CD14-positive monocyte (primary cell): ENCODE results near the gene JPH2. TPM values are rescaled to one million over a fixed set of nuclear protein-coding genes. Genes with fewer than 3 reads are reported as not detected.

Source experiments
- DNase-seq, 3 donors: peaks; one replicate each; pipeline ENCODE4 v3.0.0-alpha.2; 2011 to 2022
- H2AFZ ChIP-seq: 2 replicates; pipeline ENCODE4 v1.6.0; 2012; ENCODE audit warnings: mild to moderate bottlenecking, low read depth, low read length, inconsistent platforms; ENCODE audit not compliant: insufficient read depth, poor library complexity, severe bottlenecking
- H3K27ac ChIP-seq, 2 donors: 1 replicate in 1 of 2; 2 replicates in 1 of 2; pipeline ENCODE4 v1.5.1; 2012 to 2013; ENCODE audit warnings: low read length in 2 of 2, control low read depth in 1 of 2, inconsistent platforms in 1 of 2, low read depth in 1 of 2, mild to moderate bottlenecking in 1 of 2
- H3K27me3 ChIP-seq, 2 donors: one replicate each; pipeline versions ENCODE4 v1.6.0 to v1.6.1; 2011 to 2013; ENCODE audit warnings: low read length in 2 of 2; ENCODE audit not compliant: control insufficient read depth in 2 of 2, insufficient read depth in 2 of 2
- H3K36me3 ChIP-seq, 2 donors: replicated peaks in 1 of 2; 1 replicate in 1 of 2; 2 replicates in 1 of 2; pipeline versions ENCODE4 v1.5.1 to v1.6.1; 2012 to 2013; ENCODE audit warnings: low read length in 2 of 2, control low read depth in 1 of 2, inconsistent platforms in 1 of 2, mild to moderate bottlenecking in 1 of 2; ENCODE audit not compliant: insufficient read depth in 2 of 2, control insufficient read depth in 1 of 2
- H3K4me1 ChIP-seq, 2 donors: 1 replicate in 1 of 2; 2 replicates in 1 of 2; pipeline versions ENCODE4 v1.5.1 to v1.6.1; 2012 to 2013; ENCODE audit warnings: low read length in 2 of 2, control low read depth in 1 of 2, inconsistent platforms in 1 of 2, mild to moderate bottlenecking in 1 of 2, moderate library complexity in 1 of 2; ENCODE audit not compliant: insufficient read depth in 2 of 2, control insufficient read depth in 1 of 2
- H3K4me2 ChIP-seq: replicated peaks from 2 replicates; pipeline ENCODE3; 2012; ENCODE audit warnings: low read length, moderate library complexity, mild to moderate bottlenecking; ENCODE audit not compliant: poor library complexity, severe bottlenecking; ENCODE audit errors: extremely low read depth
- H3K4me3 ChIP-seq, 3 experiments: fragments of 200-600 bp in 1 of 3; sonication (generic) in 1 of 3; replicated peaks in 1 of 3; 1 replicate in 2 of 3; 2 replicates in 1 of 3; pipeline ENCODE4 v1.5.1; 2011 to 2013; ENCODE audit warnings: low read length in 3 of 3, mild to moderate bottlenecking in 3 of 3, control low read depth in 2 of 3, low read depth in 2 of 3, inconsistent platforms in 1 of 3, moderate library complexity in 1 of 3
- H3K79me2 ChIP-seq: 2 replicates; pipeline ENCODE4 v1.6.0; 2012; ENCODE audit warnings: mild to moderate bottlenecking, control low read depth, inconsistent platforms, low read length, moderate library complexity; ENCODE audit not compliant: insufficient read depth
- H3K9ac ChIP-seq: 2 replicates; pipeline ENCODE4 v1.6.0; 2017; ENCODE audit warnings: low read length, mild to moderate bottlenecking; ENCODE audit not compliant: insufficient read depth, poor library complexity, severe bottlenecking
- H3K9me3 ChIP-seq, 2 donors: replicated peaks in 1 of 2; 1 replicate in 1 of 2; 2 replicates in 1 of 2; pipeline versions ENCODE4 v1.5.1 to v1.6.1; 2012 to 2013; ENCODE audit warnings: low read length in 2 of 2, control low read depth in 1 of 2; ENCODE audit not compliant: control insufficient read depth in 1 of 2, insufficient read depth in 1 of 2
- H4K20me1 ChIP-seq: 2 replicates; pipeline ENCODE4 v1.6.0; 2012; ENCODE audit warnings: mild to moderate bottlenecking, low read length, control low read depth, moderate library complexity; ENCODE audit not compliant: insufficient read depth
- H3K27ac Mint-ChIP-seq, 7 donors: one replicate each; pipeline ENCODE4 v1.8.0; 2020; ENCODE audit warnings: mild to moderate bottlenecking in 7 of 7, mixed read lengths in 7 of 7, moderate library complexity in 6 of 7, inconsistent platforms in 2 of 7
- H3K27me3 Mint-ChIP-seq, 3 donors: one replicate each; pipeline ENCODE4 v1.8.0; 2021 to 2022; ENCODE audit warnings: low read depth in 3 of 3, mild to moderate bottlenecking in 3 of 3, mixed read lengths in 3 of 3, moderate library complexity in 3 of 3, inconsistent platforms in 1 of 3
- H3K36me3 Mint-ChIP-seq, 2 donors: one replicate each; pipeline ENCODE4 v1.8.0; 2020; ENCODE audit warnings: mixed read lengths in 2 of 2, inconsistent platforms in 1 of 2, mild to moderate bottlenecking in 1 of 2
- H3K4me1 Mint-ChIP-seq: one replicate; pipeline ENCODE4 v1.8.0; 2020; ENCODE audit warnings: mild to moderate bottlenecking, mixed read lengths
- H3K4me3 Mint-ChIP-seq, 2 donors: one replicate each; pipeline ENCODE4 v1.8.0; 2020; ENCODE audit warnings: mild to moderate bottlenecking in 2 of 2, mixed read lengths in 2 of 2, moderate library complexity in 1 of 2
- H3K9me3 Mint-ChIP-seq, 7 donors: one replicate each; pipeline ENCODE4 v1.8.0; 2020 to 2022; ENCODE audit warnings: mixed read lengths in 7 of 7, mild to moderate bottlenecking in 6 of 7, moderate library complexity in 6 of 7, inconsistent platforms in 2 of 7
- WGBS: methylation state at CpG from one replicate; pipeline ENCODE4 v1.1.5; 2013; ENCODE audit warnings: missing lambda C conversion rate; ENCODE audit not compliant: insufficient coverage; 5-methylcytosine and 5-hydroxymethylcytosine counted together
- intact Hi-C, 2 donors: fragments of 100-400 bp; cut with micrococcal nuclease; formaldehyde crosslinking; loops; one replicate each; pipeline versions ENCODE4 v1.15.0 to v1.15.1; 2023
- polyA plus RNA-seq, 3 donors: library from polyadenylated mRNA; depleted of rRNA in 1 of 3; unstranded in 2 of 3; stranded (reverse) in 1 of 3; fragments of 300-500 nt in 2 of 3; fragments of >200 nt in 1 of 3; fragmentation: Illumina TruSeq in 2 of 3; gene quantifications; 1 replicate in 2 of 3; 2 replicates in 1 of 3; pipeline ENCODE4 v1.2.3, GENCODE V29; 2012 to 2021
- TF ChIP-seq, protein P1 (sequence below): fragments of 200-600 bp; IDR thresholded peaks from one replicate; pipeline ENCODE4 v1.8.0; 2022; ENCODE audit warnings: antibody characterized with exemption, mild to moderate bottlenecking

JPH2 gene
- polyA plus RNA-seq, 3 donors, result not detected

DNA sequence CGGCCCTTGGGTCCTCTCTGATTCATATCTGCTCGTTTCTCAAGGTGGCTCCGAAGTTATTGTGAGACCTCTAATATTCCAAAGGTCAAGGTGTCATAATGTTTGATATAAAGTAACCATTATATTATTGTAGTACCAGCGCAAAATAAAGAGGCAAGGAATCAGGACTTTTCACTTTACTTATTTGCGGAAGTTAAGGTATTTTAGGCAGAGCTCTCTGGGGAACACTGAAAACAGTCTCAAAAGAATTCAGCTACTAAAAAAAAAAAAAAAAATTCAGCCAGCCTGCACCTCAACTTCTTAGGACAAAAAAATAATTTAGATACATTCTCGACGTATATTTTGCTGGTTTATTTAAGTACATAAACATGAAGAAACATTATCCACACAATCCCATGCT, 21.2 kb upstream of the JPH2 start:
- WGBS, result no CpG with 5 or more reads among the region's 7 CpGs
- H3K27ac Mint-ChIP-seq, result peak overlapping the region in 1 of 7 donors; percentile 26
- peaks cover 44% of the 10 kb centered on the region for H3K4me1 Mint-ChIP-seq
- Histone ChIP-seq H3K36me3 (peaks cover 15 to 31% of the 10 kb centered on the region in 2 donors), H3K9ac (no peak overlapping the region), H3K27ac (no peak overlapping the region), H3K4me2 (peak overlapping the region; percentile 82), H4K20me1 (peaks cover 70% of the 10 kb centered on the region), H3K9me3 (no peaks in the 10 kb centered on the region), H3K27me3 (no peaks in the 10 kb centered on the region), H3K79me2 (peaks cover 74% of the 10 kb centered on the region), H2AFZ (no peak overlapping the region), H3K4me1 (peaks cover 33 to 42% of the 10 kb centered on the region in 2 donors), H3K4me3 (peak overlapping the region in 2 of 3 experiments; percentile 4 to 90)
- intact Hi-C loops, result loop anchor here in 1 of 2 donors (10.0 kb wide), 1 partner anchor 677 kb away; the partner anchor contains the start of gene YWHAB
- peaks cover 19 to 33% of the 10 kb centered on the region in 2 donors for H3K36me3 Mint-ChIP-seq
- no peak for DNase-seq
- H3K4me3 Mint-ChIP-seq, result peak overlapping the region; percentile 99 to 100
- H3K27me3 Mint-ChIP-seq, result peaks cover 0 to 2% (median 0%) of the 10 kb centered on the region in 3 donors
- TF ChIP-seq, protein P1, sequence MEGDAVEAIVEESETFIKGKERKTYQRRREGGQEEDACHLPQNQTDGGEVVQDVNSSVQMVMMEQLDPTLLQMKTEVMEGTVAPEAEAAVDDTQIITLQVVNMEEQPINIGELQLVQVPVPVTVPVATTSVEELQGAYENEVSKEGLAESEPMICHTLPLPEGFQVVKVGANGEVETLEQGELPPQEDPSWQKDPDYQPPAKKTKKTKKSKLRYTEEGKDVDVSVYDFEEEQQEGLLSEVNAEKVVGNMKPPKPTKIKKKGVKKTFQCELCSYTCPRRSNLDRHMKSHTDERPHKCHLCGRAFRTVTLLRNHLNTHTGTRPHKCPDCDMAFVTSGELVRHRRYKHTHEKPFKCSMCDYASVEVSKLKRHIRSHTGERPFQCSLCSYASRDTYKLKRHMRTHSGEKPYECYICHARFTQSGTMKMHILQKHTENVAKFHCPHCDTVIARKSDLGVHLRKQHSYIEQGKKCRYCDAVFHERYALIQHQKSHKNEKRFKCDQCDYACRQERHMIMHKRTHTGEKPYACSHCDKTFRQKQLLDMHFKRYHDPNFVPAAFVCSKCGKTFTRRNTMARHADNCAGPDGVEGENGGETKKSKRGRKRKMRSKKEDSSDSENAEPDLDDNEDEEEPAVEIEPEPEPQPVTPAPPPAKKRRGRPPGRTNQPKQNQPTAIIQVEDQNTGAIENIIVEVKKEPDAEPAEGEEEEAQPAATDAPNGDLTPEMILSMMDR, result no peak
- peaks cover 0 to 2% (median 0%) of the 10 kb centered on the region in 7 donors for H3K9me3 Mint-ChIP-seq

- peak in 1 of 3 donors; percentile 23 for DNase-seq
- Histone ChIP-seq H3K4me2 (no peak overlapping the region), H3K27me3 (no peaks in the 10 kb centered on the region), H2AFZ (no peak overlapping the region), H3K4me3 (no peak overlapping the region), H3K36me3 (peaks cover 22 to 41% of the 10 kb centered on the region in 2 donors), H3K9ac (no peak overlapping the region), H3K4me1 (peaks cover 33 to 42% of the 10 kb centered on the region in 2 donors), H3K79me2 (peaks cover 84% of the 10 kb centered on the region), H4K20me1 (peaks cover 80% of the 10 kb centered on the region), H3K9me3 (no peaks in the 10 kb centered on the region), H3K27ac (peak overlapping the region in 1 of 2 donors; percentile 34)
- H3K9me3 Mint-ChIP-seq, result peaks cover 0 to 2% (median 0%) of the 10 kb centered on the region in 7 donors
- peaks cover 0 to 2% (median 0%) of the 10 kb centered on the region in 3 donors for H3K27me3 Mint-ChIP-seq
- H3K4me1 Mint-ChIP-seq, result peaks cover 44% of the 10 kb centered on the region
- intact Hi-C loops, result loop anchor here in 1 of 2 donors (10.0 kb wide), 1 partner anchor 678 kb away; the partner anchor contains the start of gene YWHAB
- H3K4me3 Mint-ChIP-seq, result no peak overlapping the region
- H3K27ac Mint-ChIP-seq, result peak overlapping the region in 5 of 7 donors; percentile 2 to 65 (median 30)
- WGBS, result no CpG with 5 or more reads among the region's 3 CpGs
- TF ChIP-seq, protein P1, result no peak
- H3K36me3 Mint-ChIP-seq, result peaks cover 25 to 42% of the 10 kb centered on the region in 2 donors
Observed at GRCh38 chr20:44207126-44207723, 20.2 kb upstream of the JPH2 start.
